Effector CD4-positive, alpha-beta T cell (primary cell): ENCODE data around the gene CXCR5.
A peak's percentile ranks its signal among the peaks of the same experiment; 100 is the strongest.

Source experiments
- DNase-seq: peaks from one replicate; pipeline ENCODE4 v3.0.0-alpha.2; 2020

CXCR5 gene

DNA sequence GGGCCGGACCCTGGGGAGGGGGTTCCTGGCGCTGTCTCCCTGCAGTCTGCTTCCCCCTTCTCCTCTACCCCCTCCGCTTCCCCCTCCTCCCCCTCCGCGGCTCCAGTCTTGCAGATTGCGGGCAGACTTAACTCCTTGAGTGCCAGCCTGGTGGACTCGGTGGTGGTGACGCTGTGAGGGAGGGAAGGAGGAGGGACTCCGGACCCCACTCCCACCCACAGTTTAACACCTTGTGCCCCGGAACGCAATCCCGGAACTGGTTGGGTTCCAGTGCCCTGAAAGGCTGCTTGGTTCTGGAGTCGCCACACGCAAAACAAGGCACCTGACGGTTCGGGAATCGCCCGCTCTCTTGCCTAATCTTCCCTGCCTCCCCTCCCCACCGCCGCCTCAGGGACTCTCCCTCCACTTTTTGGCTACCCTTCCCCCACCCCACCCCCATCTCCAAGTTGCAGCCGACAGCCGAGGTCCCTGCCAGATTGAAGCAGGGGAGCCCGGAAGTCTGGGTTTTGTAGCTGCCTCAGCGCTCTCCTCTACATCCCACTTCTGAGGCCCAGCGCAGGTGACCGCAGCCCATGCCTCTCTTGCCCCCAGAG, 45.9 kb downstream of the CXCR5 start:
- DNase-seq, result peak; percentile 76

DNA sequence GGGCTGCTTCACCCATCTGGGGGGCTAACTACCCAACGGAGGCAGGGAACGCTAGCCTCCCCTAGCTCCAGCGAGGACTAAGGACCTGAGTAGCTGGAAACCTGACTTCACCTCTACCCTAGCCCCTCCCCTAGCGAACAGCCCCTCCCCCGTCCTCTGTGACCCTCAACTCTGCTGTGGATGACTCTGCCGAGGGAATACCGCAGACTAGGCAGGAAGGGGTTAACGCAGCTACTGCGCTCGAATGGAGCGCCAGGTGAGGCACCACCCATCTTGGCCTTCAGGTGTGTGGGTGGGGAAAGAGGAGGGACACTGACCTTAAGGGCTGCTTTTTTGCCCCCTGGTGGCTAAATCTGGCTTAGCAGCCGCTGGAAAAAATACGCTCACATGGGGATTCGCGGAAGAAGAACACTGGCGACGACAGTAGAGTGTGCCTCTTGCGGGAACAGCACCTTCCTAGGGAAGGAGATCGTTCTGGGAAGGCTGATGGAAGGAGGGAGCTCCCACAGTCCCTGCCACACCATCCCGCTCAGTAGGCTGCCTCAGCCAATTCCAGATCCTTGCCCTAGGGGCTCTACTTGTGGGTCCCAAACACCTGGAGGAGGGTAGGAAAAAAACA, 46.5 kb downstream of the CXCR5 start:
- DNase-seq, result peak; percentile 85

DNA sequence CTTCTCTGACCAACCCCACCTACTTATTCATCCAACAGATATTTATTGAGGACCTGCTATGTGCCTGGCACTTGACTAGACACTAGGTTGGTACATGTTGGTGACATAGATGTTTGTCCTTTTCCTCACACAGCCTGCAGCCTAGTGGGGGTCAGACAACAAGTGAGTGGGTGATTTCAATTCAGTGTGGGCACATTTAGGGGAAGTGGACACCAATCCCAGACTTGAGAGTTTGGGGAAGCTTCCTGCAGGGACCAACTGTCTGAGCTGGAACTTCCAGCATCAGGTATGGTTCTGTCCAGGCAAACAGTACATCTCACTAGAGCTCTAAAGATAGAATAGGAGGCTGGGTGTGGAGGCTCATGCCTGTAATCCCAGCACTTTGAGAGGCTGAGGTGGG, 47.9 kb downstream of the CXCR5 start:
- DNase-seq, result no peak

DNA sequence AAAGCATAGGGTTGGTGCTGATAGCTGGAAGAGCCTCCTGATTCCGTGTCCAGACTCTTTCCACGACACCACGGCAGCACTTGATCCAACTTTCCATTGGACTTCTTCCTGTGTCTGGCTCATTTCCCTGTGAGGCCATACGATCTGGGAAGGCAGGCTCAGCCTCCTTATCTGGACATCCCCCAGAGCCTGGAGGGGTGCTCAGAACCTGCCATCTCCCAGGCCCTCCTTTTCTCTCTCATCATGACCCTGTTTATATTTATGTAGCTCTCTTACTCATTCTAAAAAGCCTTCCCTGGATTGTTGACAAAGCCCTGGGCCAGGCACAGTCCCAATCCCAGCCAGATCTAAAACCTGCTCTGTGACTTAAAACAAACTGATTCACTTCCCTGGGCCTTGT, 49.8 kb downstream of the CXCR5 start:
- DNase-seq, result no peak

GRCh38 chr11:118935376-118935775, 51.7 kb downstream of the CXCR5 start:
- DNase-seq, result no peak

- DNase-seq, result no peak
These were observed 55.1 kb downstream of the CXCR5 start for GRCh38 chr11:118938491-118939403.

- no peak for DNase-seq
These were observed 55.8 kb downstream of the CXCR5 start for GRCh38 chr11:118939404-118939915.

DNA sequence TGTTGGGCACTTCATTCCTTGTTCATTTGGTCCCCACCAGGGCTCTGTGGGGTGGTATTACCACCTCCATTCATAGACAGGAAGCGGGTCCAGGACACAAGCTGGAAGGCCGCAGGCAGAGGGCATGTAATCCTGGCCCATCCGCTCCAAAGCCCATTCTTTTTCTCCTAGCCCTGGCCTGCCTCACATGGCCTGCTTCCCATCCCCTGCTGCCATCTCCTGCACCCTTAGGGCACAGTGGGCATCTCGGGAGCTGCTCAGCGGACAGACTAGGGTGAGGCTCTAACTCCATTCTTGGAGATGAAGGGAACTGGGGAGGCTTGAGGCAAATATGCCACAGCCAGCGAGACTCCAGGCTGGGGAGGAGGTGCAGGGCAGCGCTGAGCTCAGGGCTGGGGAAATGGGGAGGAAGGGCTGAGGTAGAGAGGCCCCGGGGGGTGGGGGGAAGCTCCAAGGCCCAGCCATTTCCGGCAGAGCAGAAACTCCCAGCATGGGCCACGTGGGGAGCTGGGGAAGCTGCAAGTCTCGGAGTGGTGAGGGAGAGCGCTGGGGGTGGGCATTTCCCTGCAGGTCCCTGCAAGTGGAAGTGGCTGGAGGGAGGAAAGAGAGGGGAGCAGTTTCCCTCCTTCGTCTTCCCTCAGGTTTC, 56.4 kb downstream of the CXCR5 start:
- no peak for DNase-seq

DNA sequence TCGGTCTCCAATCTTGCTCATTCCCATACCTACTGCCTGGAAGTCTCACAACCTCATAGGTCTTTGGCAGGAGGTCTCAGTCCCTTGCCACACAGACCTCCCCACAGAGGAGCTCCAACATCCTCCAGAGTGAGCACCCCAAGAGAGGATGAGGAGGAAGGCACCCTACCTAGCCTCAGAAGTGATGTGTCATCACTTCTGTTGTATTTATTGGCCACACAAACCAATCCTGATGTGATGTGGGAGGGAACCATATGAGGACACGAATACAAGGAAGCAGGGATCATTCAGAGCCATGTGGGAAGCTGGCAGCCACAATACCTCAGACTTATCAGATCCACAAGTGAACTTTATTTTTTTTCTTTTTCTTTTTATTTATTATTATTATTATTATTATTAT, 63.4 kb downstream of the CXCR5 start:
- DNase-seq, result no peak
